LoVo (cell line): ENCODE data around the gene HEG1.

ENCODE experiments used
- DNase-seq: peaks from one replicate; pipeline ENCODE4 v3.0.0-alpha.2; 2016; ENCODE audit warnings: low spot score

HEG1 gene

GRCh38 chr3:125069452-125069851, 13.7 kb upstream of the HEG1 start:
- no peak for DNase-seq

- no peak for DNase-seq
These were observed 12.5 kb upstream of the HEG1 start for GRCh38 chr3:125068265-125068664.

- DNase-seq, result no peak
These were observed 11.4 kb upstream of the HEG1 start for GRCh38 chr3:125067225-125067624.

- peak; percentile 34 for DNase-seq
These were observed 7.3 kb upstream of the HEG1 start for GRCh38 chr3:125062904-125063618.

GRCh38 chr3:125061646-125062045, 5.8 kb upstream of the HEG1 start:
- DNase-seq, result no peak

GRCh38 chr3:125061170-125061569, 5.4 kb upstream of the HEG1 start:
- DNase-seq, result no peak

GRCh38 chr3:125059488-125060245, 3.9 kb upstream of the HEG1 start:
- DNase-seq, result no peak

- DNase-seq, result no peak
These were observed 3.2 kb upstream of the HEG1 start for GRCh38 chr3:125058959-125059358.

- DNase-seq, result no peak
These were observed 2.7 kb upstream of the HEG1 start for GRCh38 chr3:125058529-125058928.

GRCh38 chr3:125057186-125057850, 1.5 kb upstream of the HEG1 start:
- no peak for DNase-seq

GRCh38 chr3:125055331-125055912, 375 bp downstream of the HEG1 start:
- DNase-seq, result no peak

- DNase-seq, result peak; percentile 42
These were observed 1.1 kb downstream of the HEG1 start for GRCh38 chr3:125054449-125055329.

- DNase-seq, result no peak
These were observed 1.7 kb downstream of the HEG1 start for GRCh38 chr3:125054062-125054448.

- DNase-seq, result no peak
These were observed 2.5 kb downstream of the HEG1 start for GRCh38 chr3:125053304-125053699.

GRCh38 chr3:125052624-125053303, 3.0 kb downstream of the HEG1 start:
- DNase-seq, result no peak

GRCh38 chr3:125051715-125052581, 3.8 kb downstream of the HEG1 start:
- DNase-seq, result no peak

- no peak for DNase-seq
These were observed 4.6 kb downstream of the HEG1 start for GRCh38 chr3:125051205-125051604.

- DNase-seq, result no peak
These were observed 5.2 kb downstream of the HEG1 start for GRCh38 chr3:125050488-125051090.

GRCh38 chr3:125048282-125048681, 7.5 kb downstream of the HEG1 start:
- no peak for DNase-seq

GRCh38 chr3:125045965-125046364, 9.8 kb downstream of the HEG1 start:
- peak; percentile 15 for DNase-seq
